NCI-H2227 (cell line): ENCODE data around the gene PICK1.
"Not testable (repeated sequence)": the region's sequence is repeated elsewhere in the genome, so short reads cannot be mapped to it uniquely, and the experiment has no call there.

ENCODE experiments used
- DNase-seq: peaks from one replicate; lab custom pipeline; 2025; ENCODE audit not compliant: unreplicated experiment; lab: John Stamatoyannopoulos, UW

The PICK1 gene

DNA sequence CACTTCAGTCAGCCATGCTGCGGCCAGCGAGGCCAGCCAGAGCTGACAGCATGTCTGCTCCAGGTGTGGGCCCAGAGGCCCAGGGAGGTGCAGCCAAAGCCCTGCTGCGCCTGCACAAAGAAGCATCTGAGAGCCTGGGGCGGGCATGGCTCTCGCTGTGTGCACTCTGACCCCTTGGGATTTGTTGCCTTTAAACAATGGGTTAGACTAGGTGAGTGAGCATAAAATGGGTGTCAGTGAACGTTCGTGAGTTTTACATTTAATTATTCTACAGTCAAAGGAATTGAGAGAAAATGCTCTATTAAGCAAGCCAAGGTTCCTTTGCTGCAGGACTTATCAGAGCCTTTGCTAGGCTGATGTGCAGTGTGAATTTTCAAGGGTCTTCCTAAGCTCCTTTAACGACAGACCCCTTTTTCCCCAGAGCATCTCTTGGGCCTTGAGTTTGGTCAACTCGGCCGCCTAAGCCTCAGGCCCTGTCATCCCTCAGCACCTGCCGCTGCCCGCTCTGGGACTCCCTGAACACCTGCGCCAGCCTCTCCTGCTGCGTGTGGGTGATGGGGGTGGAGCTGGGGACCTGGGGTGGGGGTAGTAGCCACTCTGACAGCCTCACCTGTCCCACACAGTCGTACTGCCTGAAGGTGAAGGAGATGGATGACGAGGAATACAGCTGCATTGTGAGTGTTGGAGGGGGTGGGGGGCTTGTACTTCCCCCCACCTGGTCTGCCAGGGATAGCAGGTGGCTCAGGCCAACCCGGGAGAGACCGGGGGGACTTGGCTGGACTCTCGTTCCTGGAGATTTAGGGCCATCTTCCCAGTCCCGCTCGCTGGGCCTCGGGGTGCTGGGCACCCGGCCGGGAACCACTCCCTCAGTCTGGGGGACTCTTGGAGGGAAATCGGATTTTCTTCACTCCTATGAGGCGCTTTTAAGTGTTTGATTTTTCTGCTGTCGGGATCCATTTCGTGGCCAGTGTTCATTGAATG is 16.2 kb downstream of the PICK1 start:
- no peak for DNase-seq

DNA sequence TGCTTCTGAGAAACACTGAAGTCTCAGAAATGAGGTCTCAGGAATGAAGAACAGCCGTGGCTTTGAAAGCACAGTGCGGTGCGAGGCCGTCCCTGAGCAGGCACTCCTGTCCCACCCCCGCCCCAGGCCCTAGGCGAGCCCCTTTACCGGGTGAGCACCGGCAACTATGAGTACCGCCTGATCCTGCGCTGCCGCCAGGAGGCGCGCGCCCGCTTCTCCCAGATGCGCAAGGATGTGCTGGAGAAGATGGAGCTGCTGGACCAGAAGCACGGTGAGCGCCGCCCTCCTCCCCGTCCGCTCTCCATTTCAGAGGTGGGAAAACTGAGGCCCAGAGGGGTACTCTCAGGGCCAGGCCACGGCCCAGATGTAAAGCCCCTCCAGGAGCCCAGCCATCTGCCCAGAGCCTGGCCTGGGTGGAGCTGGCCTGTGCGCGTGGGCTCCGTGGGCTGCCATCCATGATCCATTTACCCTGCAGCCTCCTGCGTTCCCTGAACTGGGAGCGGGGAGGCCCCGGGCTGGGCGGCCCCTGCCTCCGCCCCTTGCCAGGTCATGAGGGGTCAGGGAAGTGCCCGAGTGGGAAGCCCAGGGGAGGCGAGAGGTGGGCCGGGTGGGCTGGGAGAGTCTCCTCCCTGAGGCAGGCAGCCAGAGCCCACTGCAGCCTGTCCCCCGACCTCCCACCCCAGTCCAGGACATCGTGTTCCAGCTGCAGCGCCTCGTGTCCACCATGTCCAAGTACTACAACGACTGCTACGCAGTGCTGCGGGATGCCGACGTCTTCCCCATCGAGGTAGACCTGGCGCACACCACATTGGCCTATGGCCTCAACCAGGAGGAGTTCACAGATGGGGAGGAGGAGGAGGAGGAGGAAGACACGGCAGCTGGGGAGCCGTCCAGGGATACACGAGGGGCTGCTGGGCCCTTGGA is 17.2 kb downstream of the PICK1 start:
- no peak for DNase-seq

DNA sequence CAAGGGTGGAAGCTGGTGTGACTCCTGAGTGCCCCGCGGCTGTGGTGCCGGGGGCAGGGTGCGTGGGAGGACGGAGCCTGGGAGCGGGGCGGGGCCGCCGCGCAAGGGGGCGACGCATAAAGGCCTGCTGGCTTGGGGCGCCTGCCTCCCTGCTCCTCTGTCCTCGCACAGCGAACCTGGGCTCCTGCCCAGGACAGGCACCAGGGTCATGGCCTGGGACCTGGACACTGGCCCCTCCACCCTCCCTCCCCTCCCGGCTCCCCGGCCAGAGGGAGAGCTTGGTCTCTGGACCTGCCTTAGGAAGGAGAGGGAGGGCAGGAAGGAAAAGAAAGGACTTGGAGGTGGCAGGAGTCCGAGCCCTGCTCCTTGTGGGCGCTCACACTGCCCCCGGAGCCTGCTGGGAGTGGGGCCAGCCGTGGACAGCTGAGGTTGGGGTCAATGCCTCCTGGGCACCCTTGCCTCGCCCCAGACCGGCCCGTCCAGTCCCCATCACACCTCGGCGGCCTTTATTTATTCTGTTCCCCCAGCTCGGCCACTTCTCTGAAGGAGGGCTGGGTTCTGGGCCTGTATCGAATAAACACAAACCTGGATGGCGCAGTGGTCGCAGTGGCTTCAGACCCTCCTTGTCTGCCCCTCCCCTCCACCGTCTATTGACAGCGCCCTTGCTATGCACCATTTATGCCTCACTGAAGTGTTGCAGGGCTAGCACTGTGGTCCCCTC is 18.1 kb downstream of the PICK1 start:
- DNase-seq = no peak

DNA sequence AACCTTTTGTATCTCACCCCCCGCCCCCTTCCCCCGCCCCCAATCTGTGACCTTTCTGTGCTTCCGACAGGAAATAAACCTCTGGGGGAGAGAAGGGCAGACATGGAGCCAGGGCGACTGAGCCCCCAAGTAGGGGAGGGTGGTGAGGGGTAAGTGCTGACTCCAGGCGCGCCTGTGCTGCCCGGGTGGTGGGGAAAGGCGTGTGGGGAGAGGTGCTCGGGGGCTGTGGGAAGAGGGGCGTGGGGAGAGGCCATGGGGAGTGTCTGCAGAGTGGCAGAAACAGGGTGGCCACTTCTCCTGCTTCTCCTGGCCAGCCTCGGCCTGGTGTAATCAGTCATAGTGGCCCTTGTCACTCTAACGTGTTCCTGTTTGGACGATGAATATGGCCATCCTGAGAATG is 18.8 kb downstream of the PICK1 start:
- DNase-seq = no peak

DNA sequence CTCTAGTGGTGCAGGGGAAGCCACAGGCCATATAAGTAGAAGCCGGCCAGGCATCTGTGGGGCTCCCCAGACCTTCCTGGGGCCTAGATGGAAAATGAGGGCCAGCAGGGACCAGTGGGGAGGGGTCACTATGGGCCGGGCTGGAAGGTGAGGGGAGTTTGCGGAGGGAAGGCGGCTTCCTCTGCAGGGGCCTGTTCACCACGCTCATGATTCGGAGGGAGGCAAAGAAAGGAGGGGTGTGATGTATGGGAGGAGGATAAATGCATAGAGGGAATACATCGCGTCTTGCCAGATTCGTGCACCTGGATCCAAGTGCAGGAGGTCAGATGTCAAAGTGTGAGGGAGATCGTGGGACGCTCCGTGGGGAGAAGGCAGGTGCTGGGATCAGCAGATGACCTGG is 19.9 kb downstream of the PICK1 start:
- DNase-seq = no peak

DNA sequence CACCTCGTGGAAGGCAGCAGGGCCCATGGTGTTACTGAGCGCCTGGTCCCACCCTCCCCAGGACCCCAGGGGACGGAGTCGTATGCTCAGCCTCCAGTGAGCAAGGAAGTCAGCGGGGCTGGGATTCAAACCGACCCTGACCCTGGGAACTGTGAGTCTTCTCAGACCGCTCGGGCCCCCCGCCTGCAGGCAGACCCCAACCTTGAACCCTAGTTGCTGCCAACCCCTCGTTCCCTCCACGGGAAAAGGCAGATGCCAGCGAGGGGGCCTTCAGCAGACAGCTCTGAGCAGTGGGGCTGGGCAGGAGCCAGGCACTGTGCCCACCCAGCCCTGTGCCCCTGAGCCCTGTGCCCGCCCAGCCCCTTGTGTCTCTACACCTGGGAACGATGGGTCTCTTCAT is 20.4 kb downstream of the PICK1 start:
- no peak for DNase-seq

DNA sequence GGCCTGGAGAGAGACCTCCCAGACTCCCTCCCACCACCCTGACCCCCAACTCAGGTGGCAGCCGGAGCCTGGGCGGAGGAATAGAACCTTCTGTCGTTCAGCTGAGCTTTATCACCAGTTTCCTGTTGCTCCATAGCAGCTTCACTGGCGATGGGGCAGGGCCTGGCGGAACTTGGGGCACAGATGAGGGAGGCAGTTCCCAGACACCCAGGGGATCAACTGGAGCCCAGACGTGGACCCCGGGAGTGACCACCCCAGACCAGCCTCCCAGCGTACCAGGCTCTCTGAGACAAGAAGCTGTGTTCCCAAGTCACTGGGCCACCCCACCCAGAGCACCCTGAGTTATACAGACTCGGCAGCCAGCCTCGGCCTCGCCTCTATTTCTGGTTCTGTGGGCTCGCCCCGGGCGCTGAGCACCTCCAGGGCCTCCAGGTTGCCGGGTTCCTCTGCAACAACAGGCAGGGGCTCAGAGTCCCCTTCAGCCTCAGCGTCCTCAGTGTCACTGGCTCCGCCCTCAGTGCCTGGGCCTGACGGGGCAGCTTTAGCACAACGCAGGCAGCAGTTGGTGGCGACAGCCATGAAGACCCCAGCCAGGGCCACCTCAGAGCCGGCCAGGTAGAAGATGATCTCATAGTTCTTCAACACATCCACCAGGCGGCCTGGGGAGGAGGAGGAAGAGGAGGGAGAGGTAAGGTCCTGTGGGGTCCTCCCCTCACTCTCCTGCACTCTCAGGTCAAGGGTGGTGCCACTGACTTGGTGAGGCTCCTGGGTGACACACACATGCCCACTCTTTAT is 21.0 kb downstream of the PICK1 start:
- DNase-seq = no peak

DNA sequence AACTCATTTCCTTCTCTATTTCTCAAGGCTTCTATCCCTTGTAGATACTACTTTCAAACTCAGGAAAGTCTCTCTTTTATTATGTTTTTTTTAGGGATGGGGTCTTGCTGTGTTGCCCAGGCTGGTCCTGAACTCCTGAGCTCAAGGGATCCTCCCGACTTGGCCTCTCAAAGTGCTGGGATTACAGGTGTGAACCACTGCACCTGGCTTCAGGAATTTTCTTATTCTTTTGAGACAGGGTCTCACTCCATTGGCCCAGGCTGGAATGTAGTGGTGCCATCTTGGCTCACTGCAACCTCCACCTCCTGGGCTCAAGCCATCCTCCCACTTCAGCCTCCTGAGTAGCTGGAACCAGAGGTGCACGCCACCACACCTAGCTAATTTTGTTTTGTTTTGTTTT is 22.0 kb downstream of the PICK1 start:
- not testable (repeated sequence) for DNase-seq

DNA sequence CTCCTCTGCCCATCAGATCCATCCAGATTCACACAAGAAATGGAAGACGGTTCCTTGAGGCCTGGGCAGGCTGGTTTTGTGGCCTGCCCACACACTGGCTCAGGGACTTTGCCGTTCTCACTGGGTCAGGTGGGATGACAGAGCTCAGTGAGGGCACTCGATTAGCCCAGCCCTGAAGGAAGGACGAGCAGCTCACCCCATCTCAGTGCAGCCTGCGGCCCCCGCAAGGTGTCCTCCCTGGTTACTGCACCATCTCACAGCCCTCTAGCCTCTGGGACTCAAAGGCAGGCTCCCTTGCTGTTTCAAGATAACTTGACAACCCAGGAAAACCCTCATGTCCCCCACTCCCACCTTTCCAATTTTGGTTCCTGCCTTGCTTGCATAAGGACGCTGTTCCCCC is 22.6 kb downstream of the PICK1 start:
- no peak for DNase-seq

DNA sequence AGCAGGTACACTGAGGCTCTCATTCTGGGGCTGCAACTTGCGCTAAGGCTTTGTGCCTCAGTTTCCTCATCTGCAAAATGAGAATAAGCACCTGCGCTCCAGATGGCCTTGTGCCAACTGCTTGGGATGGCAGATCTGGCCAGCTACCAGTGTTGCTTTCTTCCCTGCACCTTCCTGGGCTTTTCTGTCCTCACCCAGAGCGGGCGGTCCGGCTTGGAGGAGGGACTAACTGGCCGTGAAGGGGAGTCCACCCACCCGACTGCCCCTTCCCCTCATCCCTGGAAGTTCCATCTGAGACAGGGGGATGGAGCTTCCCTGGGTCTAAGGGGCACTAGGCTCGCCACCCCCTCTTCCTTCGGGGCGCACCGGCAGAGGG is 23.3 kb downstream of the PICK1 start:
- DNase-seq = no peak

DNA sequence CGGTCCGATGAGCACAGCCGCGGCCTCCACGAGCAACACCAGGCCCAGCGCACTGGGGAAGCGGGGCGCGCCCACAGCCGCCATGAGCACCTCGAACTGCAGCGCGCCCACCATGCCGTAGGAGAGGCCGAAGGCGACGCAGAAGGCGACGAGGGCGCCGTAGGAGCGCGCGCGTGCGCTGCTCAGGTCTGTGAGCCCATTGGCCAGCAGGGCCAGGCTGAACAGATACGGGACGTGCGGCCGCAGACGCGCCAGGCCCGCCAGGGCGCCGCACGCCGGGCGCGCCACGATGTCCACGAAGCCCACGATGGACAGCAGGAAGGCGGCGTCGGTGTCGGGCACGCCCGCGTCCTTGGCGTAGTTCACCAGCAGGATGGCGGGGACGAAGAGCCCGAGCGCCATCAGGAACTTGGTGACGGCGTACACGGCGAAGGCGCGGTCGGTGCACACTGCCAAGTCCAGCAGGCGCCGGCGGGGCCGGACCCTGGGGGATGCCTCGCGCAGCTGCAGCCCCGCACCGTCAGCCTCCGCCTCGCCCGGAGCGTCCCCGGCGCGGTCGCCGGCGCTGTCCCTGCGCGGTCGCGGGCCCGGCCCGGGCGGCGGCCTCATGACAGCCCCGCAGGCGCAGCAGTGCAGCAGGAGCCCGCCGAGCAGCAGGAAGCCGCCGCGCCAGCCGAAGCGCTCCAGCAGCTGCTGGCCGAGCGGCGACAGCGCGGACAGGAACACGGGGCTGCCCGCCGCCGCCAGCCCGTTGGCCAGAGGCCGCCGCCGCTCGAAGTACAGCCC is 23.8 kb downstream of the PICK1 start:
- DNase-seq = no peak

DNA sequence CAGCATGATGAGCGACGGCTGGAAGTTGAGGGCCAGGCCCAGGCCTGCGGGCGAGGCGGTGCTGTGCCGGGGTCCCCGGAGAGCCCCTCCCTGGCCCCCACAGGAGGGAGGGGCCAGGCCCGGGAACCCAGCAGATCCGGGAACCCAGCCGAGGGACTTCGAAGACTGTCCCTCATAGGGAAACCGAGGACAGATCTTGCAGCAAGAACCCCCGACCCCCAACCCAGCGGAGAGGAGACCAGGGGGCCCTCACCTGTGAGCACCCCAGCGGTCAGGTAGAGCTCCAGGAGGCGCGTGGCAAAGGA is 24.4 kb downstream of the PICK1 start:
- DNase-seq = no peak

DNA sequence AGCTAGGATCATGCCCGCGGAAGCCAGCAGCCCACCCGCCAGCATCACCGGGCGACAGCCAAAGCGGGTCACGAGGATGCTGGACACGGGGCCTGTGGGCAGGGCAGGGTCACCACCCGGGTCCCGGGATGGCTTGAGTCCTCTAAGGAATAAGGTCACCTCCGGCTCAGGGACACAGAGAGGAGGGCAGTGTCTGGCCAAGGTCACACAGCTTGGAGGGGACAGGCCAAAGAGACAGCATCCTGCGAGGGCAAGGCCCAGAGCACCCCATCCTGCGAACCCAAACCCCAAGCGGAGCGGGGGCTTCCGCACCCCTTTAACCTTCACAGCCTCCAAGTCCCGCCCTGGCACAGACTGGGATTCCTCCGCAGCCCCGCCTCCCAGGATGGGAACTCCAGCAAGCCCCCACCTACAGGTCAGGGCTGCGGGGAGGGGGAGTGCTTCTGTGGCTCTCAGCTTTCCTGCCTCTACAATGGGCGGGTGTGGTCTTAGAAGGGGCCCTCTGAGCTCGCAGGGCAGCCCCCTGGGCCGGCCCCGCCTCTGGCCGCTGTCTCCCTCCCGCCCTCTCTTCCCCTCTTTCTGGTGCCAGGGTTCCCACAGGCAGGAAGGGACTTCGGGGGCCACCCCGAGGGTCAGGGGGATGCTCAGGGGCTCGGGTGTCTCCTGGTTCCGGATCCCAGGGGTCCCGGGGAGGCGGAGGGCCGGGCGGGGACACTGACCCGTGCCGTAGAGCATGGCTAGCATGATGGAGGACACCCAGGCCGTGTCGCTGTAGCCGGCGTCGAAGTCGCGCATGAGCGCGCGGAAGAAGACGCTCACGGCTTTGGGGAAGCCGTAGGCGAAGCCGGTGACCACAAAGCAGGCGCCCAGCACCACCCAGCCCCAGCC is 25.0 kb downstream of the PICK1 start:
- DNase-seq = no peak

DNA sequence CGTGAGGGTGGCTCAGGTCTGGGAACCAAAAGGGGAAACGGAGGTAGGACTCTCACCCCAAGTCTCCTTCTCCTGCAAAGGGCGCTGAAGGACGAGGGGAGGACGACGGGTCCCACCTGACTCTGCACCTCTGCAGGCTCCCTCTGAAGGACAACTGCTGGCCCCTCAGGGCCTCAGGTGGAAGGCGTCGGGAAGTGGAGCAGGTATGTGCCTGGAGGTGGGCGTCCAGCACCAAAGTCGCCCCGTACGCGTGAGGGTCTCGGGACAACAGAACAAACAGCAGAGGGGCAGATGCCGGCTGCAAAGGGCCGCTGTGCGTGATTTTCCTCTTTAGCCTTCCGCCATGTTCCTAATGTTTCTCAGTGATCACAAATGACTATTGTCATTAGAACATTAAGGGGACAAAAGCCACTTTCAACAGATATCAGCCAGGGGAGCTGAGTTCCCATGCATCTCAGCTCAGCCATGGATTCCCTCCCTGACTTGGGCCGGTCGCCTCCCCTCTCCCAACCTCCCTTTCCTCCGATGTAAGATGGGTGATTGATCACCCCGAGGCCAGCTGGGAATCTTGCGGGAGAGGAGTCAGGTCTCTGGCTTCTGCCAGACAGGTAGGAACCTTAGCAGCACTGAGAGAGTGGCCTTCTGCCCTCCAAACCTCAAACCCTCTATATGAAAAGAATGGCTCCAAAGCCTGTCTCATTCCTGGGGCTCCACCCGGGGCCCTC is 25.9 kb downstream of the PICK1 start:
- no peak for DNase-seq

DNA sequence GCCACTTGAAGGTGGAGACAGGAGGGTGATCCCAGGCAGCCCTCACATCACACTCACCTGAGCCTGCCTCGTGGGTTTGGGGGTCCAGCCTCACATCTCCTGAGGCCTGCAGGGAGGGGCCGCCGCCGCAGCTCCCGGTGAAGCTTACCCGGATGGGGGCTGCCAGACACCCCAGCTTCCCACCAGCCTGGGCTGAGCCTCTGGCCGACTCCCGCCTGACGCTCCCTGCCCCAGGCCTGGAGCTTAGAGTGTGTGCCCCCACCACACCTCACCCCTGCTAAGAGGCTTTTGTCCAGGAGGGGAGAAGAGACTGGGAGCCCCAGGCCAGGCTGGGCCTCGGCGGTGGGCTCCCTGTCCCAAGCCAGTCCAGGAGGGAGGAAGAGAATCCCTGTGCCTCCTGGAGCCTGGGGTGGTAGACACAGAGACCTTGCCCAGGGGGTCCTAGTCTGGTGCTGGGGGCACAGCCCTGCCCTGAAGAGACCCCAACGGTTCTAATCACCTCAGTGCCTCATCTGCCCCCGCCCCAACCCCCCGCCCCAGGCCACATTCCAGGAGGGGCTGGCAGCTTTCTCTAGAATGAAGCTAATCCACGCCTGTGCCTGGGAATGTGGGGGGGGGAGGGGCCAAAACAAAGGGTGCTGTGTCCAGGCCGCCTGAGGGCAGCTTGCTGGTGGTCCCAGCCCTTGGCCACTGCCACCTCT is 26.9 kb downstream of the PICK1 start, which contains the start of gene SLC16A8:
Gene SLC16A8 (minus strand): TSS at position 254 of the 701 bp plus-strand sequence. CDS start 1,311 bp downstream, outside the sequence.
- no peak for DNase-seq

DNA sequence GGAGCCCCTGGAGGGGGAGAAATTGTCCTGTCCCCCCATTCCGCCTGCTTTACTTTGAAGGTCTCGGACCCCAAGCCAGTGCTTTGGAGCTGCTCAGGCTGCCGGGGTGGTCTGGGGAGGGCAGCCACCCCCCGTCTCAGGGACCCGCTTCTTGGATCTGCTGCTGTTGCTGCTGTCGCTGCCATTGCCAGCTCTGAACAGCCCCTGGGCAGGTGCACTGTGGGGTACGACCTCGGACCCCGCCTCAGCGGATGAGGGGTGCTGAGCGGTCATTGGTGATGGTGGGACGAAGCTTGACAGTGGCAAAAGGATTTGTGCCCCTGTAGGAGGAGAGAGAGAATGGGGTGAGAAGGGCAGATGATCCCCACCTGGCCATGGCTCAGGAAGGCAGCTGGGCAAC is 27.9 kb downstream of the PICK1 start:
- no peak for DNase-seq

DNA sequence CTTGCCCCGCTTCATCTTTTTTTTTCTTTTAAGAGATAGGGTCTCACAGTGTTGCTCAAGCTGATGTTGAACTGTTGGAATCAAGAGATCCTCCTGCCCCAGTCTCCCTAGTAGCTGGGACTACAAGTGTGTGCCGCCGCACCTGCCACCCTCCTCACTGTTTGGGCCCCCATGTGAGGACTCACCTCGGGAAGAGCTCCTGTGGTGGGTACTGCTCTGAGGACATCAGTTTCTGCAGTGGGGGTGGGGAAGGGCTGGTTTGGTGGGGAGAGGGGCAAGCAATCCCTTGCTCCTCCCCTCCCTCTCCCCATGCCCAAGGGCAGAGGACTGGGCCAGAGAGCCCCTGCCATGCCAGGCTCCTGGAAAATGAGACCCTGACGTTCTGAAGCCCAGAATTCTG is 28.3 kb downstream of the PICK1 start:
- DNase-seq = no peak
